Measurements from ENCODE around the gene SKI.

SKI gene

DNA sequence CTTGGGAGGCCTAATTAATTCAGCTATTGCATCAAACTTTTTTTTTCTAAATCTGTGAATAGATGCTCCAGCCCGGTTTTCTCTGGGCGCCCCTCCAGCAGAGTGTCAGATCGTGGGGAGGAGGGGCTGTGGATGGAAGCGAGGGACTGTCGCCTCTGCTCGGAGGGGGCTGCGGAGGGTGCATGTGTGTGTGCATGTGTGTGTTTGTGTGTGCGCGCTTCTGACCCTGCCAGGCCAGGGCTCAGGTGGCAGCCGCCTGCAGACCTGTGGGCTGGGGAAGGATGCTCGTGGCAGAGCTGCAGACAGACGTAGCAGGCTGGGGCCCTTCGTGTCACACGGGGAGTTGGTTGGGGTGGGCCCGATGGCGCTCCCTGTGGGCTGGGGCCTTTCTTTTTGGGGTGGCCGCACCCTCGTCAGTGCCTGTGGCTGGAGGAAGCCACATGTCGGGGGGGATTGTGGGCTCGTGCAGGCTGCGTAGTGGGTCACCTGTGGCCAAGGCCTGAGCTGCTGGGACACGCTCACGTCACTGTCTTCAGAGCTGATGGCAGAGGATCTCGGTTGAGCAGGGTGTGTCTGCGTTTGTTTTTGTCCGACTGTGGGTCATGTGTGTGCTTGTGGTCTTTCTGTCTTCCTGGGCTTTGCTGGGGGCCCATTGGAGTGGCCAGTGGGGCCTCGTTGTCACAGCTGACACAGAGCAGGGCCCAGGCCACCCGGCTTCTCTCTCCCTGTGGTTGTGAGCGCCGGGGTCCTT, 2.8 kb downstream of the SKI start:
- Histone ChIP-seq H3K36me3 (ENCODE audit: control insufficient read depth in 4 of 4, insufficient read depth in 4 of 4, low read length in 3 of 4) (peaks cover 0 to 6% (median under 1%) of the 10 kb centered on the region in 4 experiments), H3K27me3 (replicated peaks in 2 of 5; ENCODE audit: control insufficient read depth in 4 of 5, insufficient read depth in 5 of 5, low read length in 4 of 5) (peaks cover 0 to 10% (median 4%) of the 10 kb centered on the region in 5 experiments), H3K27ac (ENCODE audit: insufficient read depth in 1 of 2, low read depth in 1 of 2, low read length in 2 of 2, poor library complexity in 1 of 2, severe bottlenecking in 2 of 2) (peak overlapping the region in 1 of 2 experiments; percentile 58), H3K4me3 (ENCODE audit: control insufficient read depth in 1 of 7, extremely low read depth in 1 of 7, insufficient read depth in 4 of 7, low read depth in 2 of 7, low read length in 6 of 7) (peak overlapping the region; percentile 23 to 82 (median 71)), H3K9me3 (ENCODE audit: control extremely low read depth in 1 of 5, control insufficient read depth in 4 of 5, insufficient read depth in 2 of 5, low read depth in 1 of 5, low read length in 4 of 5) (no peaks in the 10 kb centered on the region), H3K4me1 (ENCODE audit: control extremely low read depth in 1 of 4, control insufficient read depth in 4 of 4, insufficient read depth in 4 of 4, low read length in 3 of 4) (peaks cover 6 to 84% (median 82%) of the 10 kb centered on the region in 4 experiments)
- CTCF ChIA-PET = interaction anchor here (1.2 to 4.8 kb wide), 5 partner anchors 10 to 36 kb away, joined by 3 to 24 read pairs (median 3); partner anchors contain the start of gene FAAP20
- POLR2A ChIA-PET = interaction anchor here (0.7 to 8.8 kb wide), 6 partner anchors 9 to 36 kb away, joined by 4 to 150 read pairs (median 20); partner anchors contain the start of gene FAAP20
- 53% methylated on average over 18 of the region's 30 CpGs for WGBS (ENCODE audit: insufficient coverage)
- peak in 1 of 3 donors; percentile 35 for DNase-seq

- POLR2A ChIA-PET = interaction anchor here (0.8 to 8.8 kb wide), 4 partner anchors 8 to 69 kb away, joined by 4 to 150 read pairs (median 24); partner anchors contain the start of gene FAAP20
- Histone ChIP-seq H3K27me3 (replicated peaks in 2 of 5; ENCODE audit: control insufficient read depth in 4 of 5, insufficient read depth in 5 of 5, low read length in 4 of 5) (peaks cover 0 to 3% (median 2%) of the 10 kb centered on the region in 5 experiments), H3K36me3 (ENCODE audit: control insufficient read depth in 4 of 4, insufficient read depth in 4 of 4, low read length in 3 of 4) (peaks cover 0 to 6% (median under 1%) of the 10 kb centered on the region in 4 experiments), H3K4me1 (ENCODE audit: control extremely low read depth in 1 of 4, control insufficient read depth in 4 of 4, insufficient read depth in 4 of 4, low read length in 3 of 4) (peaks cover 6 to 86% (median 82%) of the 10 kb centered on the region in 4 experiments), H3K4me3 (ENCODE audit: control insufficient read depth in 1 of 7, extremely low read depth in 1 of 7, insufficient read depth in 4 of 7, low read depth in 2 of 7, low read length in 6 of 7) (peak overlapping the region in 5 of 7 experiments; percentile 15 to 82 (median 71)), H3K27ac (ENCODE audit: insufficient read depth in 1 of 2, low read depth in 1 of 2, low read length in 2 of 2, poor library complexity in 1 of 2, severe bottlenecking in 2 of 2) (peak overlapping the region in 1 of 2 experiments; percentile 25), H3K9me3 (ENCODE audit: control extremely low read depth in 1 of 5, control insufficient read depth in 4 of 5, insufficient read depth in 2 of 5, low read depth in 1 of 5, low read length in 4 of 5) (no peaks in the 10 kb centered on the region)
- CTCF ChIA-PET = interaction anchor here (1.1 to 4.8 kb wide), 5 partner anchors 9 to 28 kb away, joined by 3 to 24 read pairs (median 3); no protein-coding TSS in a partner anchor
- peak in 1 of 3 donors; percentile 39 for DNase-seq
- WGBS (ENCODE audit: insufficient coverage) = 73% methylated on average over 23 of the region's 26 CpGs
Measured at GRCh38 chr1:2231532-2232254, 3.6 kb downstream of the SKI start.

DNA sequence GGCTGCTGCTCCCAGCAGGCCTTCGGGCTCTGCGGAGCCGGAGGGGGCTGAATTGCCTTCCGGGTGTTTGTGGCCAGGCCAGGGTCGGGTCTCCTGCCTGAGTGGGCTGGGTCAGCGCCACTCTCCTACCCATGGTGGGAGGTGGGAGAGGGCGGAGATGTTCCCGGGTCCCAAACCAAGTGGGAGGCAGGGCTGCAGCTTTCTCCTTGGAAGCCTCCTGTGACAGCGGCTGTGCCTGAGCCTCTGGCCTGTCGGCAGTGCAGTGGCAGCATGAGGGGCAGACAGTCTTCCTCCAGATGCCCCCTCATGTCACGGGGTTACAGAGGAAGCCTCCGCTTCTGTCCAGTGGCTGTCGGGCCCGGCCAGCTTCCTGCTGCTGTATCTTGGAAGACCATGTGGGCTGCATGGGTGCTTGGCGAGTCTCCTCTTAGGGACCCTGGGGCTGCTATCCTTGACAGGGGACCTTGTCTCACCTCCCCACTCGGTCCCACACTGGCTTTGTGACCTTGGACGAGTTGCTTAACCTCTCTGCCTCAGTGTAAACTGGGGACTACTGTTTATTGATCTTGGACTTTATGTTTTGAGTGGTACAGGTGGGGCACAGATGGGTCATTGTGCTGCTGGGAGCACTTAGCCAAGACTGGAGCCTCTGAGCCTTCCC, 4.3 kb downstream of the SKI start:
- POLR2A ChIA-PET = interaction anchor here (1.2 to 8.8 kb wide), 5 partner anchors 8 to 68 kb away, joined by 3 to 150 read pairs (median 10); partner anchors contain the start of gene FAAP20
- Histone ChIP-seq H3K27me3 (replicated peaks in 2 of 5; ENCODE audit: control insufficient read depth in 4 of 5, insufficient read depth in 5 of 5, low read length in 4 of 5) (no peaks in the 10 kb centered on the region), H3K4me3 (ENCODE audit: control insufficient read depth in 1 of 7, extremely low read depth in 1 of 7, insufficient read depth in 4 of 7, low read depth in 2 of 7, low read length in 6 of 7) (peak overlapping the region in 2 of 7 experiments; percentile 15 to 24), H3K36me3 (ENCODE audit: control insufficient read depth in 4 of 4, insufficient read depth in 4 of 4, low read length in 3 of 4) (peaks cover 0 to 6% (median under 1%) of the 10 kb centered on the region in 4 experiments), H3K9me3 (ENCODE audit: control extremely low read depth in 1 of 5, control insufficient read depth in 4 of 5, insufficient read depth in 2 of 5, low read depth in 1 of 5, low read length in 4 of 5) (no peaks in the 10 kb centered on the region), H3K27ac (ENCODE audit: insufficient read depth in 1 of 2, low read depth in 1 of 2, low read length in 2 of 2, poor library complexity in 1 of 2, severe bottlenecking in 2 of 2) (no peak overlapping the region), H3K4me1 (ENCODE audit: control extremely low read depth in 1 of 4, control insufficient read depth in 4 of 4, insufficient read depth in 4 of 4, low read length in 3 of 4) (peaks cover 6 to 86% (median 82%) of the 10 kb centered on the region in 4 experiments)
- CTCF ChIA-PET = interaction anchor here (1.1 to 4.8 kb wide), 7 partner anchors 8 to 37 kb away, joined by 3 to 24 read pairs (median 7); partner anchors contain the start of gene FAAP20
- no peak for DNase-seq
- 84% methylated on average over 11 of the region's 17 CpGs for WGBS (ENCODE audit: insufficient coverage)

DNA sequence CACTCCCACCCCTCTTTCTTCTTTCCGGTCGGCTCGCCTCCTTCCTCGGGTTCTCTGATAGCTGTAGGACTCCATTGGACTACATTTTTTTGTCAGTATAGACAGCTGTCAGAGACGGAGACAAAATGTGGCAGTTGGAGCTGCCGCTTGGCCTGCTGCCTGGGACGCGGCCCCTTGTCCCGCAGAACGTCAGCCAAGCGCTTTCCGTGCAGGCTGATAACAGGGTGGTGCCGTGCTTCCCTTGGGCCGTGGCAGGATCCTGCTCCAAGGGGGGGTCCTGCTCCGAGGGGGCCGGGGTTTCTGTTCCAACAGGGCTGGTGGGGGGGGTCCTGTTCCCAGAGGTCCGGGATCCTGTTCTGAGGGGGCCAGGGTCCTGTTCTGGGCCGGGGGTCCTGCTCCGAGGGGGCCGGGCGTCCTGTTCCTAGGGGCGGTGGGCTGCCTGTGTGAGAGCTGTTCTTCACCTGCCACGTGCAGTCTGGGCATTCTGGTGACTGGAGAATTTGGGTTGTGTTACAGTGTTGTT, 4.9 kb downstream of the SKI start:
- Histone ChIP-seq H3K27ac (ENCODE audit: insufficient read depth in 1 of 2, low read depth in 1 of 2, low read length in 2 of 2, poor library complexity in 1 of 2, severe bottlenecking in 2 of 2) (no peak overlapping the region), H3K36me3 (ENCODE audit: control insufficient read depth in 4 of 4, insufficient read depth in 4 of 4, low read length in 3 of 4) (peaks cover 0 to 6% (median under 1%) of the 10 kb centered on the region in 4 experiments), H3K9me3 (ENCODE audit: control extremely low read depth in 1 of 5, control insufficient read depth in 4 of 5, insufficient read depth in 2 of 5, low read depth in 1 of 5, low read length in 4 of 5) (no peaks in the 10 kb centered on the region), H3K4me3 (ENCODE audit: control insufficient read depth in 1 of 7, extremely low read depth in 1 of 7, insufficient read depth in 4 of 7, low read depth in 2 of 7, low read length in 6 of 7) (no peak overlapping the region), H3K4me1 (ENCODE audit: control extremely low read depth in 1 of 4, control insufficient read depth in 4 of 4, insufficient read depth in 4 of 4, low read length in 3 of 4) (peaks cover 6 to 91% (median 85%) of the 10 kb centered on the region in 4 experiments), H3K27me3 (replicated peaks in 2 of 5; ENCODE audit: control insufficient read depth in 4 of 5, insufficient read depth in 5 of 5, low read length in 4 of 5) (no peaks in the 10 kb centered on the region)
- peak in 2 of 3 donors; percentile 33 to 50 for DNase-seq
- 89% methylated on average over 14 of the region's 23 CpGs for WGBS (ENCODE audit: insufficient coverage)
- ChIA-PET POLR2A (interaction anchor here (1.2 to 8.8 kb wide), 9 partner anchors 7 to 68 kb away, joined by 3 to 150 read pairs (median 7); partner anchors contain the start of gene FAAP20), CTCF (interaction anchor here (1.1 to 4.8 kb wide), 8 partner anchors 8 to 149 kb away, joined by 3 to 24 read pairs (median 6); partner anchors contain the start of gene FAAP20)

DNA sequence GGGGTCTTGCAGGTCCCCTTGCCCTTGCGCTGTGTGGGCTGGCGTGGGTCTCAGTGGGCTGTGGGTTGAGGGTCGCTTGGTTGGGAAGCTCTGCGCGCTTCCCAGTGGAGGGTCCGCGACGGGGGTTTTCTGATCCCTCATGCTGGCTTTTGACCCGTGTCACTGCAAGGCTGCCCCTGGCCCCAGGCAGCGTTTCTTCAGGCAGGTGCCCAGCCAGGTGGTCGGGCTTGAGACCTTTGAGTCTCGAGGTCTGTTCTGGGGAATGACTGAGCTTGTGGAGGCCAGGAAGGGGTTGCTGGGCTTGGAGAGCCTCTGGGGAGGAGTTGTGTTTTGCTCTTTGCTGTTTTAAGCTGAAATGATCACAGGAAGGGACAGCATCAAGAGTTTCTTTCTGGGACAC, 5.3 kb downstream of the SKI start:
- ChIA-PET POLR2A (interaction anchor here (0.7 to 8.8 kb wide), 11 partner anchors 9 to 67 kb away, joined by 3 to 150 read pairs (median 7); partner anchors contain the start of gene FAAP20), CTCF (interaction anchor here (1.1 to 4.3 kb wide), 8 partner anchors 12 to 148 kb away, joined by 3 to 21 read pairs (median 6); partner anchors contain the start of gene FAAP20)
- Histone ChIP-seq H3K27ac (ENCODE audit: insufficient read depth in 1 of 2, low read depth in 1 of 2, low read length in 2 of 2, poor library complexity in 1 of 2, severe bottlenecking in 2 of 2) (peak overlapping the region in 1 of 2 experiments; percentile 71), H3K36me3 (ENCODE audit: control insufficient read depth in 4 of 4, insufficient read depth in 4 of 4, low read length in 3 of 4) (peaks cover 0 to 6% (median under 1%) of the 10 kb centered on the region in 4 experiments), H3K27me3 (replicated peaks in 2 of 5; ENCODE audit: control insufficient read depth in 4 of 5, insufficient read depth in 5 of 5, low read length in 4 of 5) (no peaks in the 10 kb centered on the region), H3K4me1 (ENCODE audit: control extremely low read depth in 1 of 4, control insufficient read depth in 4 of 4, insufficient read depth in 4 of 4, low read length in 3 of 4) (peaks cover 6 to 96% (median 87%) of the 10 kb centered on the region in 4 experiments), H3K4me3 (ENCODE audit: control insufficient read depth in 1 of 7, extremely low read depth in 1 of 7, insufficient read depth in 4 of 7, low read depth in 2 of 7, low read length in 6 of 7) (peak overlapping the region in 2 of 7 experiments; percentile 15 to 60), H3K9me3 (ENCODE audit: control extremely low read depth in 1 of 5, control insufficient read depth in 4 of 5, insufficient read depth in 2 of 5, low read depth in 1 of 5, low read length in 4 of 5) (no peaks in the 10 kb centered on the region)
- 94% methylated on average over 11 of the region's 12 CpGs for WGBS (ENCODE audit: insufficient coverage)
- no peak for DNase-seq
